GM20000 (cell line): Measurements from ENCODE around the gene KRTAP4-6.
"Not testable (repeated sequence)": the region's sequence is repeated elsewhere in the genome, so short reads cannot be mapped to it uniquely, and the experiment has no call there.

Experiments used
- DNase-seq: peaks from one replicate; pipeline ENCODE4 v3.0.0; 2012; ENCODE audit warnings: low spot score
- TF ChIP-seq, protein P1 (sequence below): IDR thresholded peaks from 2 replicates; pipeline ENCODE4 v1.5.1; 2012; ENCODE audit warnings: mild to moderate bottlenecking, control low read depth; ENCODE audit errors: extremely low read depth, missing control alignments

The KRTAP4-6 gene

DNA sequence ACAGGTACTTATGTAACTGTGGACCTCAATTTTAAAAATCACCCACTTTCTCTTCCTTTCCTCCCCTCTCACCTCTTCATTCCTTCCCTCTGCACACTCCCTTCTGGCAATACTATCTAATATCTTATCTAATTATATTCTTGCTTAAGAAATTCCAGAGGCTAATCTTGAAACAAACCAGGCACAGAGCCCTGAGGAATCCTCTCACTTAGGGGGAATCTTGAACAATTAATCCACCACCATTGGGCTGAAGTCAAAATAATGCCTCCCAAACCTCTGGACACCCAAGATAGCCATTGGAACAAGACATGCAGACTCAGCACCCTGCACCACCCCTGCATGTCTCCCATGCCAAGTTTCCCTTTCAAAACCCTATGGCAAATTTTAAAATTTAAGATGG is 1.0 kb upstream of the KRTAP4-6 start:
- no peak for DNase-seq
- TF ChIP-seq, protein P1, sequence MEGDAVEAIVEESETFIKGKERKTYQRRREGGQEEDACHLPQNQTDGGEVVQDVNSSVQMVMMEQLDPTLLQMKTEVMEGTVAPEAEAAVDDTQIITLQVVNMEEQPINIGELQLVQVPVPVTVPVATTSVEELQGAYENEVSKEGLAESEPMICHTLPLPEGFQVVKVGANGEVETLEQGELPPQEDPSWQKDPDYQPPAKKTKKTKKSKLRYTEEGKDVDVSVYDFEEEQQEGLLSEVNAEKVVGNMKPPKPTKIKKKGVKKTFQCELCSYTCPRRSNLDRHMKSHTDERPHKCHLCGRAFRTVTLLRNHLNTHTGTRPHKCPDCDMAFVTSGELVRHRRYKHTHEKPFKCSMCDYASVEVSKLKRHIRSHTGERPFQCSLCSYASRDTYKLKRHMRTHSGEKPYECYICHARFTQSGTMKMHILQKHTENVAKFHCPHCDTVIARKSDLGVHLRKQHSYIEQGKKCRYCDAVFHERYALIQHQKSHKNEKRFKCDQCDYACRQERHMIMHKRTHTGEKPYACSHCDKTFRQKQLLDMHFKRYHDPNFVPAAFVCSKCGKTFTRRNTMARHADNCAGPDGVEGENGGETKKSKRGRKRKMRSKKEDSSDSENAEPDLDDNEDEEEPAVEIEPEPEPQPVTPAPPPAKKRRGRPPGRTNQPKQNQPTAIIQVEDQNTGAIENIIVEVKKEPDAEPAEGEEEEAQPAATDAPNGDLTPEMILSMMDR: no peak

DNA sequence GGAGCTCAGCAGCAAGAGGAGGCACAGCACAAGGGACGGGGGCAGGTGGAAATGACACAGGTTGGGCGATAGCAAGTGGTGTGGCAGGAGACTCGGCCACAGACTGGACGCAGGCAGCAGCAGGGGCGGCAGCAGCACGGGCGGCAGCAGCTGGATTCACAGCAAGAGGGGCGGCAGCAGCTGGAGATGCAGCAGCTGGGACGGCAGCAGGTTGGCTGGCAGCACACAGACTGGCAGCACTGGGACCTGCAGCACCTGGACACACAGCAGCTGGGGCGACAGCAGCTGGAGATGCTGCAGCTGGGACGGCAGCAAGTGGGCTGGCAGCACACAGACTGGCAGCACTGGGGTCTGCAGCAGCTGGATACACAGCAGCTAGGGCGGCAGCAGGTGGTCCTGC is 479 bp downstream of the KRTAP4-6 start:
- not testable (repeated sequence) for DNase-seq

DNA sequence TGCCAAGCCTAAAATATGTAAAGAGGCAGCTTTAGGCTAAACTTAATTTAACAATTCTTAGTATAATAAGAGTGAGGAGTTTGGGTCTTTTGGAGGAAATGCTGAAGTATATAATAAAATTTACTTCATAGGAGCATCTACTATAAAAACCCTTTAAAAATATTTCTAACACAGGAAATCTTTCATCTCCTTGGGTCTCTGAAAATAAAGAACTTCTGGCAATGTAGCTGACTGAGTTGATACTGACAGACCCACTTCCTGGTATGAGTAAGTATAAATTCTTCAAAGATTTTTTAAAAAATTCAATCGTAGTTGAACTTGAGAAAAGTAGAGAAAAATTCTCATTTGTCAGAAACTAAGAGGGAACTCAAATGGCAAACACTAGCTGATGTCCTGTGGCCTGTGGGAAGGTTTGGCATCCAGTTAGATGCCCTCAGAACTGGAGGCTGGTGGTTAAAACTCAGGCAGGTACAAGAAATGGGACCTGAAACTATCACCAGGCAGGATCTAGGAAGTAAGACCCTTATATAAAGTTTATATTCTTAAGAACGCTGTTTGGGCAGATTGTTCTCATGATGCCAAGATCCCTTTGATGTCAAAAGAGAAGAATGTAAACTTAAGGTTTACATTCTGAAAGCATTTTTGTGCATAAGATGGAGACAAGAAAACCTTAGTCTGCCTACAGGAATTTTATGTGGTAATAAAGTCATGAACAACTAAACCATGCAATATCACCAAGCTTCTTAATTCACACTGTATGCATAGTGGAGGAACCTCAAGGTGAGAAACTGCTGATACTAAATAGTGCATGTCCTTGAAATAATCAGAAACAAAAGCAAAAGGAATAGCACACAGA is 6.2 kb downstream of the KRTAP4-6 start:
- DNase-seq: no peak

DNA sequence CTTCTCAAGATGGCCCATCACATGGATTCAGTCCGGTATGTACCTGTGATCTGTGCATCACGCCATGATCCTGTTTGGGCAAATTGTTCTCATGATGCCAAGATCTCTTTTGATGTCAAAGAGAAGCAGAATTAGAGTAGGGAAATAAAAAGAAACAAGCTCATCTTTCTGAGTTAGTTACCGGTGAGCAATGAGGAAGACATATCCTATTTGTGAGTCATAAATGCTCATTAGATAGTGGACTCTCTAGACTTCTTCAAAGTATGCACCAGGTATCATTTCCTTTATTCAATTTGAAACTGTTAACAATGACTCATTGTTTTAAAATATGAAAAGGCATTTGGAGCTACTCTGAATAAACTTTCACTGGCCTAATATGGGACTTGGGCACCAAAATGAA is 8.4 kb downstream of the KRTAP4-6 start:
- peak; percentile 25 for DNase-seq
- TF ChIP-seq, protein P1: no peak

More for the DNA sequence above, 6.2 kb downstream of the KRTAP4-6 start:
- TF ChIP-seq, protein P1: no peak

DNA sequence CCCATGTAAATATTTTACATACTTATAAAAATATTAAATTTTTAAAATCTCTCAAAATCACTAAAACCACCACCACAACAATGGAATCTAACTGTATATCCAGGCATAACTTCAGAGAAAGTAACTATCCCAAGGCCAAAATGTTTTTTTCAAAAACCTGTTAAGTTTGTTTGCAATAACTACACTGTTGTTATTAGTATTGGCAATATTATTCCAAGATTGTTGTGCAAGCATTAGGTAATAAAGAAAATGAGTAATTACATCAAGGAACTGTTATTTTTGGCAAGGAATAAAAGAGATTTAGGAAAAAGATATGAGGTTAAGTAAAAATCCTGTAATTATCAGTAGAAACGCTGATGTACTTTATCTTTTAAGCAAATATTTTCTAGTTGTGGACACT is 13.0 kb downstream of the KRTAP4-6 start:
- TF ChIP-seq, protein P1: no peak
- DNase-seq: no peak

DNA sequence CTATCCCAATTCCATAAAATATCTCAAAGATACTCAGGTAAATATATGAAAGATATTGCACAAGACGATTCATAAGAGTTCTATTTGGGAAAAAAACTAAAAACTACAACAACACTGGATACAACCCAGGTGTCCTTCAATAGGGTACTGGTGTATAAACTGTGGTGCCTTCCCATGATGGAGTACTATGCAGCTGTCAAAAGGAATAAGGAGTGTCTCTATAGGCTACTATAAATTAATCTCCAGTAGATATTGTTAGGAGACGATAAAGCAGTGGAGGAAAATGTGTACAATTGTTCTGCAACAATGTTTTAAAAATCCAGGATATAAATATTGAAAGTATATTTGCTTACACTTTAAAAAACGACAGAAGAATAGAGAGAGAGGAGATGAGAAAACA is 13.9 kb downstream of the KRTAP4-6 start:
- DNase-seq: no peak

DNA sequence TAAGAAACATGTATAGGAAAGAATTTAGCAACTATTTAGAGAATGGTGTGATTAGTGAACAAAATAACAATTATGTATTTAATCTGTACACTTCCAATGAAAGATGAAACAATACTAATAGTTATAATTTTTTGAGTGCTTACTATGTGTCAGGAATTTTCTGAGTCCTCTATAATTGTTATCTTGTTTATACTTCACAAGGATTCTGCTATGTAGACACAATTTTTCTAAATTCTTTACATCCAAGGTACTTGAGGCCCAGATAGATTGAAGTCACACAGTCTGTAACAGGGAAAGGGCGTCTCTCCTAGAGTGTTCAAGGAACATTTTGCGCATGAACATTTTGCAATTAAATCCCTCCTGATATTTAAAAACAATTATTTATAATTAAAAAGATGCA is 15.3 kb downstream of the KRTAP4-6 start:
- TF ChIP-seq, protein P1: no peak
- DNase-seq: no peak

More for the DNA sequence above, 13.9 kb downstream of the KRTAP4-6 start:
- TF ChIP-seq, protein P1: no peak

DNA sequence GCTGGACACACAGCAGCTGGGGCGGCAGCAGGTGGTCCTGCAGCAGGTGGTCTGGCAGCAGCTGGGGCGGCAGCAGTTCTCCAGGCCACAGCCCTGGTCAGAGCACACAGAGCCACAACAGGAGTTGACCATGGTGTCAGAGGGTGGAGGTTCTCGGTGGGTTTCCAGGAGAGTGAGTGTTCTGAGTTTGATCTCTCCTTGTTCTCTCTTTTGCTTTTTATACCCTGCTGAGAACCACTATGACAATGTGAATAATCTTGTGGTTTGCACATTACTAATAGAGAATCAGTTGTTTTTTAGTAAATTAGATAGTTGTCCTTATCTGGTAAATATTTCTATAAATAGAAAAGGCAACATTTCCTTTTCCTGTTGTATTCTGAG is 16.4 kb downstream of the KRTAP4-6 start, which contains the start of gene KRTAP4-12:
TSS of gene KRTAP4-12 (minus strand) at position 192 of the 381 bp plus-strand sequence. CDS start at position 132, 60 bp downstream.
- not testable (repeated sequence) for DNase-seq

DNA sequence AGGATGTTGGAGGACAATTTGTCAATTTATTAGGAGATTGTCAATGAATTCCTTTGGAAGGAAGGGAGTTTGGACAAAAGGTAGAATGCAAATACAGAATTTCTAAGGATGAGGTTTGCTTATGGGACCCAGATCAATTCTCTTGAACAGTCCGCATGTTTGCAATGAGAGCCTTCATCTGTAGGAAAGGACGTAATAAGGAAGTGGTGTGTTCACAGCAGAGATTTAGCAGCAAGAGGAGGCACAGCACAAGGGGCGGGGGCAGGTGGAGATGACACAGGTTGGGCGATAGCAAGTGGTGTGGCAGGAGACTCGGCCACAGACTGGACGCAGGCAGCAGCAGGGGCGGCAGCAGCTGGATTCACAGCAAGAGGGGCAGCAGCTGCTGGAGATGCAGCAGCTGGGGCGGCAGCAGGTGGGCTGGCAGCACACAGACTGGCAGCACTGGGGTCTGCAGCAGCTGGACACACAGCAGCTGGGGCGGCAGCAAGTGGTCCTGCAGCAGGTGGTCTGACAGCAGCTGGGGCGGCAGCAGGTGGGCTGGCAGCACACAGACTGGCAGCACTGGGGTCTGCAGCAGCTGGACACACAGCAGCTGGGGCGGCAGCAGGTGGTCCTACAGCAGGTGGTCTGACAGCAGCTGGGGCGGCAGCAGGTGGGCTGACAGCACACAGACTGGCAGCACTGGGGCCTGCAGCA is 16.9 kb downstream of the KRTAP4-6 start:
- DNase-seq: not testable (repeated sequence)
